HCT116 (cell line): Measurements from ENCODE around the gene CES5A.

Source experiments
- CTCF ChIP-seq, 3 experiments: fragments of 200-600 bp in 1 of 3; sonication (generic) in 1 of 3; IDR thresholded peaks in 2 of 3; conservative IDR thresholded peaks in 1 of 3; 2 replicates each; pipeline ENCODE4 v1.5.1; 2012 to 2017; ENCODE audit warnings: low read depth in 2 of 3, low read length in 2 of 3, antibody characterized with exemption in 1 of 3, borderline replicate concordance in 1 of 3, control low read depth in 1 of 3, mild to moderate bottlenecking in 1 of 3, mixed read lengths in 1 of 3, mixed run types in 1 of 3, moderate library complexity in 1 of 3; ENCODE audit not compliant: insufficient read depth in 1 of 3
- EZH2phosphoT487 ChIP-seq: fragments of 200-600 bp; IDR thresholded peaks from 2 replicates; pipeline ENCODE4 v1.6.1; 2018; ENCODE audit warnings: antibody characterized with exemption, borderline replicate concordance
- JUND ChIP-seq: IDR thresholded peaks from 2 replicates; pipeline ENCODE4 v1.6.1; 2012
- MAX ChIP-seq: IDR thresholded peaks from 2 replicates; pipeline ENCODE4 v1.6.1; 2012
- POLR2A ChIP-seq: IDR thresholded peaks from 2 replicates; pipeline ENCODE4 v1.7.0; 2011; ENCODE audit warnings: borderline replicate concordance; ENCODE audit not compliant: insufficient read depth, insufficient read length; ENCODE audit errors: extremely low read depth
- REST ChIP-seq: IDR thresholded peaks from 2 replicates; pipeline ENCODE4 v1.6.1; 2012; ENCODE audit warnings: low read depth
- SIN3A ChIP-seq: IDR thresholded peaks from 2 replicates; pipeline ENCODE4 v1.6.1; 2012; ENCODE audit warnings: low read depth

- no peak for TF ChIP-seq CTCF (IDR thresholded peaks at IDR 0.05 in 2 of 3, conservative IDR thresholded peaks at IDR 0.05 in 1 of 3; ENCODE audit: borderline replicate concordance in 1 of 3, insufficient read depth in 1 of 3, low read depth in 2 of 3, low read length in 2 of 3)
- TF ChIP-seq SIN3A, result no peak
- no peak for TF ChIP-seq REST
- TF ChIP-seq JUND, result no peak
- TF ChIP-seq MAX, result no peak
- TF ChIP-seq EZH2phosphoT487, result no peak
- no peak for TF ChIP-seq POLR2A
Measured at GRCh38 chr16:55846598-55847346, 28.4 kb downstream of the CES5A start.
